Measurements from ENCODE around the gene NOS1. TPM values are rescaled to one million over a fixed set of nuclear protein-coding genes. Genes with fewer than 3 reads are reported as not detected.
"Not testable (repeated sequence)": the region's sequence is repeated elsewhere in the genome, so short reads cannot be mapped to it uniquely, and the experiment has no call there.

Gene NOS1
- total RNA-seq, 1 donor from 2014 or later = 0.07 TPM

- DNase-seq (ENCODE audit: low read depth, low spot score) = no peak
- no peak overlapping the region for H3K27ac Mint-ChIP-seq (ENCODE audit: unreplicated experiment)
- peaks cover 3% of the 10 kb centered on the region for H3K9me3 Mint-ChIP-seq
- no peak for TF ChIP-seq CTCF (conservative IDR thresholded peaks at IDR 0.05)
- no peak overlapping the region for H3K4me3 Mint-ChIP-seq
- H3K4me1 Mint-ChIP-seq = peaks cover 8% of the 10 kb centered on the region
- peaks cover 21% of the 10 kb centered on the region for H3K27me3 Mint-ChIP-seq (ENCODE audit: low read depth)
- H3K36me3 Mint-ChIP-seq (ENCODE audit: low read depth) = no peaks in the 10 kb centered on the region
Measured at GRCh38 chr12:117403586-117404139, 42.2 kb upstream of the NOS1 start.

GRCh38 chr12:117402363-117402762, 40.9 kb upstream of the NOS1 start:
- Mint-ChIP-seq H3K36me3 (ENCODE audit: low read depth) (no peaks in the 10 kb centered on the region), H3K27me3 (ENCODE audit: low read depth) (peaks cover 21% of the 10 kb centered on the region), H3K9me3 (peaks cover 3% of the 10 kb centered on the region), H3K4me1 (no peaks in the 10 kb centered on the region), H3K4me3 (no peak overlapping the region), H3K27ac (ENCODE audit: unreplicated experiment) (no peak overlapping the region)
- TF ChIP-seq CTCF (conservative IDR thresholded peaks at IDR 0.05) = no peak
- DNase-seq (ENCODE audit: low read depth, low spot score) = no peak

DNA sequence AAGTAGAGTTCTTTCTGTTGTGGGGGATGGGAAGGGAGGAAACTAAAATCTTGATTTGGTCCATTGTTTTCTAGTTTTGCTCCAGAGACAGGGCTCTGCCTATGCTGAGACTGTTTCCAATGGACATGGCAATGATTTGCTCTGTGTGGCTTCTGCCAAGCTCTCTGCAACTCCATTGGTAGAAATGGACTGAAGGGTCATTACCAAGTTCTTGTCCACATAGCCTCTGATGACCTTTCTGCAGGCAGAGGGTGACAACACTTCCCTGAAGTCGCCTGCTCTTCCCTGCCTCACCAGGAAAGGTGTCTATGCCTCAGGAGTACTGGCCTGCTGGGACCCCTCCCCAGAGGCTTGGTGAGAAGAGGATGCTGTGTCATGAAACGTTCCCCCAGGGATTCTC, 39.5 kb upstream of the NOS1 start:
- H3K27ac Mint-ChIP-seq (ENCODE audit: unreplicated experiment) = no peak overlapping the region
- no peaks in the 10 kb centered on the region for H3K4me1 Mint-ChIP-seq
- no peak for DNase-seq (ENCODE audit: low read depth, low spot score)
- TF ChIP-seq CTCF (conservative IDR thresholded peaks at IDR 0.05) = no peak
- H3K36me3 Mint-ChIP-seq (ENCODE audit: low read depth) = no peaks in the 10 kb centered on the region
- no peak overlapping the region for H3K4me3 Mint-ChIP-seq
- peaks cover 24% of the 10 kb centered on the region for H3K27me3 Mint-ChIP-seq (ENCODE audit: low read depth)
- peaks cover 9% of the 10 kb centered on the region for H3K9me3 Mint-ChIP-seq

GRCh38 chr12:117398482-117398881, 37.1 kb upstream of the NOS1 start:
- H3K4me1 Mint-ChIP-seq; H3K36me3 Mint-ChIP-seq (ENCODE audit: low read depth); H3K27ac Mint-ChIP-seq (ENCODE audit: unreplicated experiment); H3K4me3 Mint-ChIP-seq; H3K9me3 Mint-ChIP-seq; DNase-seq (ENCODE audit: low read depth, low spot score): not testable (repeated sequence)
- H3K27me3 Mint-ChIP-seq (ENCODE audit: low read depth) = peaks cover 26% of the 10 kb centered on the region

DNA sequence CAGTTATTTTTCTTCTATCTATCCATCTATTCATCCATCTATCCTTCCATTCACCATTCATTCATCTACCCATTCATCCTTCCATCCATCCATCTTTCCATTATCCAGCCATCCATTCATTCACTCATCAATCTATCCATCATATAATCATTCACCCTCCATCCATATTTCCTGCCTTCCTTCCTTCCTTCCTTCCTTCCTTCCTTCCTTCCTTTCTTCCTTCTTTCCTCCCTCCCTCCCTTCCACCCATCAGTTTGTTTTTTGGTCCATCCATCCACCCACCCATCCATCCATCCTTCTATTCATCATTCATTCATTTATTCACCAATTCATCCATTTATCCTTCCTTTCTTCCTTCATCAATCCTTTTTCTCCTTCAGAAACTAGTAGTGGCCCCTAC, 34.3 kb upstream of the NOS1 start:
- DNase-seq (ENCODE audit: low read depth, low spot score) = no peak
- TF ChIP-seq CTCF (conservative IDR thresholded peaks at IDR 0.05) = no peak
- Mint-ChIP-seq H3K9me3 (peaks cover 9% of the 10 kb centered on the region), H3K36me3 (ENCODE audit: low read depth) (no peaks in the 10 kb centered on the region), H3K27ac (ENCODE audit: unreplicated experiment) (no peak overlapping the region), H3K4me3 (no peak overlapping the region), H3K27me3 (ENCODE audit: low read depth) (peaks cover 33% of the 10 kb centered on the region), H3K4me1 (no peaks in the 10 kb centered on the region)

- Mint-ChIP-seq H3K27ac (ENCODE audit: unreplicated experiment) (no peak overlapping the region), H3K4me3 (no peak overlapping the region), H3K9me3 (peaks cover 9% of the 10 kb centered on the region), H3K36me3 (ENCODE audit: low read depth) (no peaks in the 10 kb centered on the region), H3K27me3 (ENCODE audit: low read depth) (peaks cover 29% of the 10 kb centered on the region), H3K4me1 (no peaks in the 10 kb centered on the region)
- DNase-seq (ENCODE audit: low read depth, low spot score) = no peak
- TF ChIP-seq CTCF (conservative IDR thresholded peaks at IDR 0.05) = no peak
Measured at GRCh38 chr12:117394491-117394890, 33.1 kb upstream of the NOS1 start.
